ENCODE results near the gene TRIM9.
A peak's percentile ranks its signal among the peaks of the same experiment; 100 is the strongest.

The TRIM9 gene

DNA sequence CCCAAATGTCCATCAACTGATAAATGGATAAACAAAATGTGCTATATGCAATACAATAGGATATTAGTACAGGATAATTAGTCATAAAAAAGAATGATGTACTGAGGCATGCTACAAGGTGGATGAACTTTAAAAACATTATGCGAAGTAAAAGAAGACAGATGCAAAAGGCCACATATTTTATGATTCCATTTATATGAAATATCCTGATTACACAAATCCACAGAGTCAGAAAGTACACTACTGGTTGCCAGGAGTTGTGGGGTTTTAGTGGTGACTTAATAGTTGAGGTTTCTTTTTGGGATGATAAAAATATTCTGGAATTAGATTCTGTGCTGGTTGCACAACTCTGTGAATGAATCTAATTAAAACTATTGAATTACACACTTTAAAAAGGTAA lies 12.6 kb downstream of the TRIM9 start:
- TF ChIP-seq, protein P1, sequence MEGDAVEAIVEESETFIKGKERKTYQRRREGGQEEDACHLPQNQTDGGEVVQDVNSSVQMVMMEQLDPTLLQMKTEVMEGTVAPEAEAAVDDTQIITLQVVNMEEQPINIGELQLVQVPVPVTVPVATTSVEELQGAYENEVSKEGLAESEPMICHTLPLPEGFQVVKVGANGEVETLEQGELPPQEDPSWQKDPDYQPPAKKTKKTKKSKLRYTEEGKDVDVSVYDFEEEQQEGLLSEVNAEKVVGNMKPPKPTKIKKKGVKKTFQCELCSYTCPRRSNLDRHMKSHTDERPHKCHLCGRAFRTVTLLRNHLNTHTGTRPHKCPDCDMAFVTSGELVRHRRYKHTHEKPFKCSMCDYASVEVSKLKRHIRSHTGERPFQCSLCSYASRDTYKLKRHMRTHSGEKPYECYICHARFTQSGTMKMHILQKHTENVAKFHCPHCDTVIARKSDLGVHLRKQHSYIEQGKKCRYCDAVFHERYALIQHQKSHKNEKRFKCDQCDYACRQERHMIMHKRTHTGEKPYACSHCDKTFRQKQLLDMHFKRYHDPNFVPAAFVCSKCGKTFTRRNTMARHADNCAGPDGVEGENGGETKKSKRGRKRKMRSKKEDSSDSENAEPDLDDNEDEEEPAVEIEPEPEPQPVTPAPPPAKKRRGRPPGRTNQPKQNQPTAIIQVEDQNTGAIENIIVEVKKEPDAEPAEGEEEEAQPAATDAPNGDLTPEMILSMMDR (IDR thresholded peaks at IDR 0.05; ENCODE audit: low read depth, low read length) = no peak

GRCh38 chr14:51081712-51082111 lies 13.2 kb downstream of the TRIM9 start:
- DNase-seq (ENCODE audit: extremely low read depth, low read depth) = no peak
- TF ChIP-seq, protein P1 (IDR thresholded peaks at IDR 0.05; ENCODE audit: low read depth, low read length) = no peak

More for the DNA sequence above, 12.6 kb downstream of the TRIM9 start:
- peak; percentile 18 for DNase-seq (ENCODE audit: extremely low read depth, low read depth)

DNA sequence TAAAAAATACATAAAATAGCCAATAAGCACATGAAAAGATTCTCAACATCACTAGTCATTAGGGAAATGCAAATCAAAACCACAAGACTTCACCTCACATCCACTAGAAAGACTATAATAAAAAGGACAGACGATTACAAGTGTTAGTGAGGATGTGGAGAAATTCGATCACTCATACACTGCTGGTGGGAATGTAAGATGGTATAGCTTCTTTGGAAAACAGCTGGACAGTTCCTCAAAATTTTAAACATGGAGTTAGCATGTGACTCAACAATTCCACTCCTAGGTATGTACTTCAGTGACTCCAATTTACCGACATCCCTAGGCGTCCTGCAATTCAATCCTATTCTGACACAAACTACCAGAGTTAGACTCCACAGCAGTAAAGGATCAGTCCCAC lies 13.7 kb downstream of the TRIM9 start:
- no peak for DNase-seq (ENCODE audit: extremely low read depth, low read depth)
- TF ChIP-seq, protein P1 (IDR thresholded peaks at IDR 0.05; ENCODE audit: low read depth, low read length) = no peak

GRCh38 chr14:51080645-51081044 lies 14.3 kb downstream of the TRIM9 start:
- TF ChIP-seq, protein P1 (IDR thresholded peaks at IDR 0.05; ENCODE audit: low read depth, low read length) = no peak
- DNase-seq (ENCODE audit: extremely low read depth, low read depth) = no peak

GRCh38 chr14:51079489-51079888 lies 15.4 kb downstream of the TRIM9 start:
- no peak for DNase-seq (ENCODE audit: extremely low read depth, low read depth)

GRCh38 chr14:51079085-51079484 lies 15.8 kb downstream of the TRIM9 start:
- TF ChIP-seq, protein P1 (IDR thresholded peaks at IDR 0.05; ENCODE audit: low read depth, low read length) = no peak
- no peak for DNase-seq (ENCODE audit: extremely low read depth, low read depth)

More at GRCh38 chr14:51079489-51079888, 15.4 kb downstream of the TRIM9 start:
- TF ChIP-seq, protein P1 (IDR thresholded peaks at IDR 0.05; ENCODE audit: low read depth, low read length) = no peak

- no peak for DNase-seq (ENCODE audit: extremely low read depth, low read depth)
- TF ChIP-seq, protein P1 (IDR thresholded peaks at IDR 0.05; ENCODE audit: low read depth, low read length) = no peak
These were observed 20.1 kb downstream of the TRIM9 start for GRCh38 chr14:51074701-51075385.

Measured in AG09319 (cell line).